Measurements from ENCODE around the gene GET4. TPM values are rescaled to one million over a fixed set of nuclear protein-coding genes. Genes with fewer than 3 reads are reported as not detected.
A peak's percentile ranks its signal among the peaks of the same experiment; 100 is the strongest.

GET4 gene
- polyA plus RNA-seq, 3 donors from 2014 or later = 25.3 to 35.6 (median 25.5) TPM

DNA sequence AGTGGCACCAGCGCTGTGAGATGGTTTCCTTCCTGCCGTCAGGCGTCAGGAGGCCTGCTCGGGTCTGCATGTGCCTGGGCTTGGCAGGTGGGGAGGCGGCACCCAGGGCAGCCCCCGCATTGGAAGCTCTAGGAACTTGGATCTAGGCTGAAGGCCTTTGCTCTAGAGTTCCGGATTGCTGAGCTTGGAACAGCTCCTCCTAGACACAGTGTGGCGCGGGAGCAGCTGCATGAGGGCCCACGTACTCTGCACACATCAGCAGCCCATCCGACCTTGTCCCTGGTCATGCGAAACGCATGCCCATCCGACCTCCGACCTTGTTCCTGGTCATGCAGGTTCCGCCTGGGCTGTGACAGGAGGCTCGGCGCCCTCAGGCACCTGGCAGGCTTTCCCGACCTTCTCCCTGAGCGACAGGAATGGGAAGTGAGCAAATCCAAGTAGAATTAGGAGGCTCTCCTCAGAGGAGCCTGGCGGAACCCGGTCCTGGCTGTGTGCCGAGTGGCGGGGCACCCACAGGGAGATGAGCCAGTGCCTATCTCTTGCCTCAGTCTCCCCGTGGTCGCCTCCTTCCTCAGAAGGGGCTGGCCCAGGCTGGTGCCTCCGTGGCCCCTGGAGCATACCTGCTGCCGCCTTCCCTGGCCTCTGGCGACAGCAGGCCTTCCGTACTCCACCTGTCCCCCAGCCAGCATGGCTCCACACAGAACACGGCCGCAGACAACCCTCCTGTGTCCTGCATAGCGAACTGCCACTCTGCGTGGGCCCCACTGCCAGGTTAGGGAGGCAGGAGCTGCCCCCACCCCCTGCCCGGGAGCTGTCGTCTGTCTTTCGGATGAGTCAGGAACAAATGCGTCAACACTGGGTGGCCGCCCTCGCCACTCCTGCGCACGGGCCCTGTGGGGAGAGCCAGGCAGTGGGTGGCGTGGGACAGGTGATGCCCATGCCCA, 12.0 kb downstream of the GET4 start:
- DNase-seq = no peak
- peaks cover 13 to 20% of the 10 kb centered on the region in 2 donors for H3K4me1 Mint-ChIP-seq
- peaks cover 6 to 20% (median 11%) of the 10 kb centered on the region in 3 donors for H3K36me3 Mint-ChIP-seq
- H3K27ac Mint-ChIP-seq = peak overlapping the region in 4 of 6 donors; percentile 7 to 22 (median 18)
- H3K9me3 Mint-ChIP-seq = peaks cover 0 to 2% (median 0%) of the 10 kb centered on the region in 6 donors
- H3K27me3 Mint-ChIP-seq (ENCODE audit: low read depth in 3 of 3) = peaks cover 5 to 43% (median 19%) of the 10 kb centered on the region in 3 donors
- peak overlapping the region in 1 of 5 donors; percentile 16 for H3K4me3 Mint-ChIP-seq

- Mint-ChIP-seq H3K4me3 (peak overlapping the region in 1 of 5 donors; percentile 16), H3K27ac (peak overlapping the region in 2 of 6 donors; percentile 7 to 22)
Observed at GRCh38 chr7:889025-889390, 12.7 kb downstream of the GET4 start.

DNA sequence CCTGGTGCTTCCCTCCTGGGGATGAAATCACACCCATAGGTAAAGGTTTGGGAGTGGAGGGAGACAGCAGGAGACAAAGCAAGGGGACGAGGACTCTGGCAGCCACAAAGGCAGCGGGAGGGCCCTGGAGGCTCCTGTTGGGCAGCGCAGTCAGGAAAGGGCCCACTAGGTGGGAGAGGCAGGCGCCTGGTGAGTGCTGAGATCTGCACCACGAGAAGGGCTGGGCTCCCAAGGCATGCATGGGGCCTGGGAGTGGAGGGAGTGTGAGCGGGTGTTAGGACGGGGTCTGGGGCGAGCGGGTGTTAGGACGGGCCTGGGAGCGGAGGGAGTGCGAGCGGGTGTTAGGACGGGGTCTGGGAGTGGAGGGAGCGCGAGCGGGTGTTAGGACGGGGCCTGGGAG, 13.0 kb downstream of the GET4 start:
- H3K4me3 Mint-ChIP-seq = no peak overlapping the region
- H3K36me3 Mint-ChIP-seq = peaks cover 6 to 20% (median 11%) of the 10 kb centered on the region in 3 donors
- no peak for DNase-seq
- peaks cover 5 to 49% (median 21%) of the 10 kb centered on the region in 3 donors for H3K27me3 Mint-ChIP-seq (ENCODE audit: low read depth in 3 of 3)
- H3K4me1 Mint-ChIP-seq = peaks cover 7 to 19% of the 10 kb centered on the region in 2 donors
- no peak overlapping the region for H3K27ac Mint-ChIP-seq
- H3K9me3 Mint-ChIP-seq = peaks cover 0 to 2% (median 0%) of the 10 kb centered on the region in 6 donors

More at GRCh38 chr7:889025-889390, 12.7 kb downstream of the GET4 start:
- Mint-ChIP-seq H3K27me3 (ENCODE audit: low read depth in 3 of 3) (peaks cover 5 to 49% (median 21%) of the 10 kb centered on the region in 3 donors), H3K4me1 (peaks cover 11 to 22% of the 10 kb centered on the region in 2 donors), H3K9me3 (peaks cover 0 to 2% (median 0%) of the 10 kb centered on the region in 6 donors), H3K36me3 (peaks cover 6 to 20% (median 11%) of the 10 kb centered on the region in 3 donors)
- DNase-seq = no peak

DNA sequence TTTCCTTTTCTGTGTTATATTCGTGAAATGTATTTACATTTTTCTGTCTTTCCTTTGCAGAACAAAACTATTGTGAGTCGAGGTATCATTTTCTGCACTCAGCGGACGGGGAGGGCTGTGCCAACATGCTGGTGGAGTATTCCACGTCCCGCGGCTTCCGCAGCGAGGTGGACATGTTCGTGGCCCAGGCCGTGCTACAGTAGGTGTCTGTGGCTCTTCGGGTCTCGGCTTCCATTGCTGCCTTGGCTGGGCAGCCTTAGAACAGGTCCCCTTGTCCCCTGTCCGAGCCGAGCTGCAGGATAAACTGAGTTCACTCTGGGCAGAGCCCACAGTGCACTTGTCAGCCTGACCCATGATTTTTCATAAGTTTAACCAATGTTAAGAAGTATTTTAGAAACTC, 14.5 kb downstream of the GET4 start:
- H3K27me3 Mint-ChIP-seq (ENCODE audit: low read depth in 3 of 3) = peaks cover 5 to 51% (median 31%) of the 10 kb centered on the region in 3 donors
- no peak for DNase-seq
- peaks cover 0 to 2% (median 0%) of the 10 kb centered on the region in 6 donors for H3K9me3 Mint-ChIP-seq
- H3K27ac Mint-ChIP-seq = peak overlapping the region in 1 of 6 donors; percentile 27
- H3K4me1 Mint-ChIP-seq = peaks cover 0 to 11% of the 10 kb centered on the region in 2 donors
- peak overlapping the region in 1 of 5 donors; percentile 15 for H3K4me3 Mint-ChIP-seq
- peaks cover 7 to 26% (median 14%) of the 10 kb centered on the region in 3 donors for H3K36me3 Mint-ChIP-seq

DNA sequence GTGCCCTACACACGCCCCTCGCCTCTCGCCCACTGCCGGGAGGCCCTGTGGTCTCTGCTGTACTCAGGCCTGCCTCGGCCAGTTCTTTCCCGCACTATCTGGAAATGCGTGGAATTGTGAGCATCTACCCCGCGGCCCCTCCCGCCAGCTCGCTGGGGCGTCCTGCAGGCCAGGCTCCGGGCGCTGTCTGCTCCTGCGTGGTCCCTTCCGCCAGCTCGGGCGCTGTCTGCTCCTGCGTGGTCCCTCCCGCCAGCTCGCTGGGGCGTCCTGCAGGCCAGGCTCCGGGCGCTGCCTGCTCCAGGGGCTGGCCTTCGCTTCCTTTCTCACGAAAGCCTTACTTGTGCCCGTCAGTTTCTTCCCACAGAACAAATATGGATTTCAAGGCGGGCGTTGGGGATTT, 14.9 kb downstream of the GET4 start:
- Mint-ChIP-seq H3K27ac (no peak overlapping the region), H3K4me3 (no peak overlapping the region), H3K36me3 (peaks cover 11 to 30% (median 19%) of the 10 kb centered on the region in 3 donors), H3K27me3 (ENCODE audit: low read depth in 3 of 3) (peaks cover 7 to 53% (median 35%) of the 10 kb centered on the region in 3 donors), H3K9me3 (peaks cover 0 to 2% (median 0%) of the 10 kb centered on the region in 6 donors), H3K4me1 (peaks cover 0 to 11% of the 10 kb centered on the region in 2 donors)
- no peak for DNase-seq

DNA sequence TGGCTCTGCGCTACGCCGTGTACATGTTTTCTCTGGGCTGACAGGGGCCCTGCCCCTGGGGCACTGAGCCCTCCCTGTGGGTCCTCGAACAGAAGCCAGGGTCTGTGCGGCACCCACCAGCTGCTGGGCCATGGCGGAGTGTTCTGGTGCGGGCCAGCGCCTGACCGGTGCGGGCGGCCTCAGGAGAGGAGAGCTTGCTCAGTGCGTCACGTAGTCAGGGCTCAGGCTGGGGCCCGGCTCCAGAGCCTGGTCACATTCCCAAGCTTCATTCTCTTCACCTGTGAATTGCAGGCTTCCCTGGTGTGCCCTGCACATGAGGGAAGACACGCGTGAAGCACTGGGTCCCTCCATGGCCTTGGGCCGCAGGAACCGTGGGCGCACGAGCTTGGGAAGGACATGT, 15.5 kb downstream of the GET4 start:
- H3K36me3 Mint-ChIP-seq = peaks cover 12 to 33% (median 20%) of the 10 kb centered on the region in 3 donors
- H3K27me3 Mint-ChIP-seq (ENCODE audit: low read depth in 3 of 3) = peaks cover 8 to 53% (median 37%) of the 10 kb centered on the region in 3 donors
- no peak overlapping the region for H3K4me3 Mint-ChIP-seq
- peak overlapping the region in 1 of 6 donors; percentile 23 for H3K27ac Mint-ChIP-seq
- H3K4me1 Mint-ChIP-seq = peaks cover 0 to 11% of the 10 kb centered on the region in 2 donors
- peaks cover 0 to 2% (median 0%) of the 10 kb centered on the region in 6 donors for H3K9me3 Mint-ChIP-seq
- no peak for DNase-seq

GRCh38 chr7:892648-893593, 16.6 kb downstream of the GET4 start:
- Mint-ChIP-seq H3K4me1 (peaks cover 0 to 10% of the 10 kb centered on the region in 2 donors), H3K36me3 (peaks cover 12 to 30% (median 20%) of the 10 kb centered on the region in 3 donors), H3K27ac (peak overlapping the region in 4 of 6 donors; percentile 23 to 57 (median 36)), H3K4me3 (no peak overlapping the region), H3K27me3 (ENCODE audit: low read depth in 3 of 3) (peaks cover 8 to 51% (median 40%) of the 10 kb centered on the region in 3 donors), H3K9me3 (peaks cover 0 to 2% (median 0%) of the 10 kb centered on the region in 6 donors)
- DNase-seq = no peak

GRCh38 chr7:893686-894085, 17.3 kb downstream of the GET4 start:
- no peak for DNase-seq
- H3K9me3 Mint-ChIP-seq = peaks cover 0 to 2% (median 0%) of the 10 kb centered on the region in 6 donors
- peak overlapping the region in 1 of 6 donors; percentile 34 for H3K27ac Mint-ChIP-seq
- no peak overlapping the region for H3K4me3 Mint-ChIP-seq
- H3K4me1 Mint-ChIP-seq = peaks cover 0 to 9% of the 10 kb centered on the region in 2 donors
- H3K36me3 Mint-ChIP-seq = peaks cover 12 to 29% (median 20%) of the 10 kb centered on the region in 3 donors
- H3K27me3 Mint-ChIP-seq (ENCODE audit: low read depth in 3 of 3) = peaks cover 3 to 50% (median 37%) of the 10 kb centered on the region in 3 donors

GRCh38 chr7:894164-894867, 18.0 kb downstream of the GET4 start:
- peaks cover 0 to 8% of the 10 kb centered on the region in 2 donors for H3K4me1 Mint-ChIP-seq
- no peak for DNase-seq
- peaks cover 0 to 2% (median 0%) of the 10 kb centered on the region in 6 donors for H3K9me3 Mint-ChIP-seq
- peak overlapping the region in 1 of 5 donors; percentile 12 for H3K4me3 Mint-ChIP-seq
- peak overlapping the region in 2 of 6 donors; percentile 30 to 34 for H3K27ac Mint-ChIP-seq
- H3K36me3 Mint-ChIP-seq = peaks cover 12 to 29% (median 20%) of the 10 kb centered on the region in 3 donors
- H3K27me3 Mint-ChIP-seq (ENCODE audit: low read depth in 3 of 3) = peaks cover 3 to 51% (median 37%) of the 10 kb centered on the region in 3 donors

DNA sequence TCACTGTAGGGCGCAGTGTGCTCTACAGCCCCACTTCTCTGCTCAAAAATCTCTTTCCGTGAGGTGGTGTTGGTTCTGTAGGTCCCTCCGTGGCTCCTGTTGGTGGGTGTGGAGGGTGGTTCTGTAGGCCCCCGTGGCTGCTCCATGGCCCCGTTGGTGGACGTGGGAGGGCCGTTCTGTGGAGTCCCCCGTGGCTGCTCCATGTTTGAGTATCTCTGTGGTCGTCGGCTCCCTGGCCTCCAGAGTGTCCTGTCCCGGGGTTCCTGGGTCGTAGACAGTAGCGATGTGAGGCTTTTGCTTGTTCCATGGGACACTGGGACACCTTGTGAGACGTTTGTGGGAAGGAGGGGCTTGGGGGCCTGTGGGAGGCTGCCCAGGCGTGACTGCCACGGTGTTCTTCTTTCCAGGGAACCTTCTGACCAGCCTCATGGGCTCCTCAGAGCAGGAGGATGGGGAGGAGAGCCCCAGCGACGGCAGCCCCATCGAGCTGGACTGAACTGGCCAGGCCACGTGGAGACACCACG, 18.6 kb downstream of the GET4 start:
- Mint-ChIP-seq H3K27ac (peak overlapping the region in 2 of 6 donors; percentile 14 to 34), H3K4me3 (no peak overlapping the region), H3K9me3 (peaks cover 0 to 2% (median 0%) of the 10 kb centered on the region in 6 donors), H3K36me3 (peaks cover 12 to 29% (median 20%) of the 10 kb centered on the region in 3 donors), H3K4me1 (peaks cover 0 to 8% of the 10 kb centered on the region in 2 donors), H3K27me3 (ENCODE audit: low read depth in 3 of 3) (peaks cover 7 to 55% (median 37%) of the 10 kb centered on the region in 3 donors)
- no peak for DNase-seq

GRCh38 chr7:895451-896052, 19.2 kb downstream of the GET4 start:
- peaks cover 0 to 8% of the 10 kb centered on the region in 2 donors for H3K4me1 Mint-ChIP-seq
- peak overlapping the region in 1 of 6 donors; percentile 12 for H3K27ac Mint-ChIP-seq
- peaks cover 9 to 51% (median 34%) of the 10 kb centered on the region in 3 donors for H3K27me3 Mint-ChIP-seq (ENCODE audit: low read depth in 3 of 3)

More at GRCh38 chr7:895451-896052, 19.2 kb downstream of the GET4 start:
- Mint-ChIP-seq H3K4me3 (no peak overlapping the region), H3K36me3 (peaks cover 12 to 28% (median 18%) of the 10 kb centered on the region in 3 donors), H3K9me3 (peaks cover 0 to 2% (median 0%) of the 10 kb centered on the region in 6 donors)
- DNase-seq = no peak

Measured in immature natural killer cell (primary cell).